GM18870 (cell line): Measurements from ENCODE around the gene ABCC3.
A peak's percentile ranks its signal among the peaks of the same experiment; 100 is the strongest.
"Not testable (repeated sequence)": the region's sequence is repeated elsewhere in the genome, so short reads cannot be mapped to it uniquely, and the experiment has no call there.

Experiments used
- ATAC-seq: cut with Tn5 transposase; IDR thresholded peaks from one replicate; pipeline ENCODE4 v1.9.1; 2021; ENCODE audit warnings: moderate library complexity; ENCODE audit not compliant: unreplicated experiment

ABCC3 gene

GRCh38 chr17:50697663-50698272 lies 63.1 kb downstream of the ABCC3 start:
- no peak for ATAC-seq

- no peak for ATAC-seq
These were observed 64.7 kb downstream of the ABCC3 start for GRCh38 chr17:50699410-50699809.

DNA sequence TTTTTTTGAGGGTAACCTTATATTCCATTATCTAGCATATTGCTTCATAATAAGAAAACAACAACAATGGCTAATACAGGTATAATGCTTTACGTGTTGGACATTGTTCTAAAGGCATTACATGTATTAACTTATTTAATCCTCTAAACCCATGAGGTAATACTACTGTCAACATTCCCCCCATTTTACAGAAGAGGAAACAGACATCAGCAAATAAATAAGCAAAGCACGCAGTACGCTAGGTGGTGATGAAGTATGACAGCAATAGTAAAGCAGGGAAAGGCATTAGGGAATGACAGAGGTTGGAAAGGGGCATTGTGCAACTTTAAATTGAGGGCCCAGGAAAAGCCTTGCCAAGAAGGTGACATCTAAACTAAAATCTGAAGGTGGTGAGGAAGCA lies 68.5 kb downstream of the ABCC3 start:
- no peak for ATAC-seq

- ATAC-seq = peak; percentile 87
These were observed 72.8 kb downstream of the ABCC3 start, which contains the start of gene ANKRD40 for GRCh38 chr17:50707289-50708049. TSS of gene ANKRD40 (minus strand) at chr17:50707914. CDS start at chr17:50707654, 260 bp downstream.

DNA sequence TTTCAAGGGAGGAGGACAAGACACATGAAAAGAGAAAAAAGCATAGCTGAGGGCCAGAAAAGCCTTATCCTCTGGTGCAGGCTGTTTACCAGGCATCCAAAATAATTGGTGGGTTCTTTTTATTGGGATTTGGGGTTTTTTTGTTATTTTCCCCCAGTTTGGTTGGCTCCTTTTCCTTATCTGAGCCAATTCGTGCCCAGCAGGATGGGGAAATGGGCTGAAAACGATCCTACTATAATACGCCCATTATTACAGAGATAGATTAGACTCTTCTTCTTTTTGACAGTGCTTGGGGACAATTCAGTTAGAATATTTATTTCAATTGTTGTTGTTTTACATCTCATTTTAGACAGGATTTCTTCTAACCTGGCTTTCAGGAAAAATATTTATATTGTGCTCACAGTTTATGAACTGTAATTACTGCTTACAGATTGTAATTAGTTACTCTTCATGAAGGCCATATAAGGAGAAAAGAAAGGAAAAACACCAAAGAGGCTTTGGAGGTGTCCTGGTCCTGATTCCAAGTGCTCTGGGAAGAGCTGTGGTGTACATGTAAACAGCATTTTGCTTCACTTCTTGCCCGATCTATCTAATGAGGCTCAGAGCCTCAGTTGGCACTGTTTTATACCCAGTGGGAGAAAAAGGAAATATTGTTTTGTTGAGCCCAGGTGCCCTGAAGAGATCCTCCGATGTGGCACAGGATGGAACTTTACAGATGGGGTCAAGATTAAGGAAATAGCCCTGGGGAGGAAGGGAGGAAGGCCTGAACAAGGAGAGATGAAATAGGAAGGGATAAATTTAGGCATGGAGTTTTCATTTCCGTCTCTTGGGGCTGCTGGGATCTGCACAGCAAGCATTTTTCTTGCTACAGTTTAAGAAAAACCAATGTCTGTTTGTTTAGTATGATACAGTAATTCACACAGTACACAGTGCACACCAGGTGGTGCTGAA lies 73.6 kb downstream of the ABCC3 start:
- no peak for ATAC-seq

DNA sequence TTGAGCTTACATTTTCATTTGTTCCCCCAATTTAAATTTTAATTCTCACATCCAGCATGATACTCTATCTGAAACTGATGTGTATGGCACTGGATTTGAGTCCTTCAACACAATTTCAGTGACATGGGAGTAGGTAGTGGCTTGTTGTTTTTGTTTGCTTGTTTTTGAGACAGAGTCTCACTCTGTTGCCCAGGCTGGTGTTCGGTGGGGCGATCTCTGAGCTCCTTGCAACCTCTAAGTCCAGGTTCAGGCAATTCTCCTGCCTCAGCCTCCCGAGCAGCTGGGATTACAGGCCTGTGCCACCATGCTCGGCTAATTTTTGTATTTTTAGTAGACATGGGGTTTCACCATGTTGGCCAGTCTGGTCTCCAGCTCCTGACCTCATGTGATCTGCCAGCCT lies 74.4 kb downstream of the ABCC3 start:
- not testable (repeated sequence) for ATAC-seq

DNA sequence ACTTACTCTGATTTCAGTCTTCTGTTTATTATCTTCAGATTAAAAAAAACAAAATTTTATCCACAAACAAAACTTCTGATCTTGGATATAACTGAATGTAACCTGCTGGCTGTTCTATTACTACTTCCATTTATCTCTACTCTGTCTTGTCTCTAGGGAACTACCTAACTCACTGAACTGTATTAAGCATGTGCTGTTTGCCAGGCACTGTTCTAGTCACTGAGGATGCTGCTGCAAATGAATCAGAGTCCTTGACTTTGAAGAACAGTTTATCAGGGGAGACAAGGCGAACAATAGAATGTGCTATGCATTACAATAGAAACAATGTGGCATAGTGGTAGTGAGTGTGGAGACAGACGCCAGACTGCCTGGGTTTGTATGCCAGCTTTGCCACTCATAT lies 75.3 kb downstream of the ABCC3 start:
- no peak for ATAC-seq

- ATAC-seq = no peak
These were observed 76.0 kb downstream of the ABCC3 start for GRCh38 chr17:50710650-50711049.

DNA sequence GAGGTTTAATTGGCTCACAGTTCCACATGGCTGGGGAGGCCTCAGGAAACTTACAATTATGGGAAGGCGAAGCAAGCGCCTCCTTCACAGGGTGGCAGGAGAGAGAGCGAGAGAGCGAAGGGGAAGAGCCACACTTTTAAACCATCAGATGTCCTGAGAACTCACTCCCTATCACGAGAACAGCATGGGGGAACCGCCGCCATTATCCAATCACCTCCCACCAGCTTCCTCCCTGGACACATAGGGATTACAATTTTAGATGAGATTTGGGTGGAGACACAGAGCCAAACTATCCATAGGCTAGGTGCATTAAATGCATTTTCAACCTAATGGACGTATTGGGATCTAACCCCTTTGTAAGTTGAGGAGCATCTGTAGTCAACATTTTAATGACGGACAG lies 78.0 kb downstream of the ABCC3 start:
- no peak for ATAC-seq

- no peak for ATAC-seq
These were observed 80.8 kb downstream of the ABCC3 start for GRCh38 chr17:50715471-50715870.

DNA sequence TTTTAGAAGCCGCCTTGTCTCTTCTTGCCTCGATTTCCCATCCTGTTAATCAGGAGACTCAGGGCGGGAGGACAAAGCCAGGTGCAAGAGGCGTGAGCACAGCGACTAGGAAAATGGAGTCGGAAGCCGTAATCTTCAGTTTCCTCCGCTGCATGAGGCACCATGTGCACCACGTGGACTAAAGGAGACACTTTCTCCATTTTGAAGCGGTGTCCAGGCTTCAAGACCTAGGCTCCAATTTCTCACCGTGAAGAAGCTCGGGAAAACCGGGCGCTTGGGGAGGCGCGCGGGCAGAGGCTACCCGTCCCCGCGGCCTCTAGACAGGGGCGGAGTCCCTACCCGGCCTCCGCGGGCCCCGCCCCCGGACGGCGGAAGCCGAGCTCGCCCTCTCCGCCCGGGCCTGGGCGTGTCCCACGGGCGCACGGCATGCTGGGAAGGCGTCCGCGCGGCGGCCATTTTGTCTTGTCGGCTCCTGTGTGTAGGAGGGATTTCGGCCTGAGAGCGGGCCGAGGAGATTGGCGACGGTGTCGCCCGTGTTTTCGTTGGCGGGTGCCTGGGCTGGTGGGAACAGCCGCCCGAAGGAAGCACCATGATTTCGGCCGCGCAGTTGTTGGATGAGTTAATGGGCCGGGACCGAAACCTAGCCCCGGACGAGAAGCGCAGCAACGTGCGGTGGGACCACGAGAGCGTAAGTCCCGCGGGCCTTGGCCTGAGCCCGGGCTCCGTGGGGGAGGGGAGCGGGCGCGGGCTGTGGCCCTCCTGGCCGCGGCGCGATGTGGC lies 84.7 kb downstream of the ABCC3 start, which contains the start of gene LUC7L3:
Gene LUC7L3, plus strand, starts transcription at position 460 of the 780 bp plus-strand sequence. Its CDS starts 130 bp downstream, at position 590.
- peak; percentile 85 for ATAC-seq

- no peak for ATAC-seq
These were observed 85.5 kb downstream of the ABCC3 start for GRCh38 chr17:50719924-50720794.

DNA sequence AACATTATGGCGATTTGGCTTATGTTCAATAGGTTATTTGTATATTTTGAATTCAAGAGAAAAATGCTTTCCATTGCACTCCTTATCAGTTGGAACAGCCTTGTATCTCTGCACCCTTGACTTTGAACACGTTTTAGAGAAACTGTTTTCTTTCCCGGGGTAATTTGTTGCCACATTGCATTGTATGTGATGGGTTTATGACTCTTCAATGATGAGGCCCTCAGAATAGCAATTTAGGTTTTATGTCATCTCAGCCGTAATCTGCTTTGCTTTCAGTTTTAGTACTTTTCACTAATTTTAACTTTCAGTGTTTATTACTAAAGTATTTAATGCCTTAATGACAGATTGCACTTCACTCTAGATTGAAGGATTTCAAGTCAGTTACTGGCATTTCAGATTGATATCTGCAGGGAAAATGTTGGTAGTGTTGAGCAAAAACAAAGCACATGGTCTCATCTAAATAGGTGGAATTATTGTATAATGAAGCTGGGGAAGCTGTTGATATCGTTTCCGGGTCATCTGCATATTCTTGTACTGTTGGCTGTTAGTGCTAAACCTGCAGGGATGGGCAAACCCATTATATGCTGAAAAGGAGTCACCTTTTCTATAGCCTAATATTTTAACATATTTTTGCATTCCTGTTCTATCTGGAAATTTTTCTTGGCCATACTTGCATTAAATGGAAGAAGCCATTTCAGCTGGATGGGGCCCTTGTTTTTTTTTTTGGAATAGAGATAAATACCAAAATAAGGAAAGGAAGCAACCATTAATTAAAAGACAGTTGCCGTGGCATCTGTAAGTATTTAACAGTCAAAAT lies 86.7 kb downstream of the ABCC3 start:
- ATAC-seq = no peak

GRCh38 chr17:50722746-50723145 lies 88.1 kb downstream of the ABCC3 start:
- ATAC-seq = no peak

- not testable (repeated sequence) for ATAC-seq
These were observed 89.9 kb downstream of the ABCC3 start for GRCh38 chr17:50724622-50725021.

GRCh38 chr17:50725769-50726655 lies 91.3 kb downstream of the ABCC3 start:
- ATAC-seq = no peak

DNA sequence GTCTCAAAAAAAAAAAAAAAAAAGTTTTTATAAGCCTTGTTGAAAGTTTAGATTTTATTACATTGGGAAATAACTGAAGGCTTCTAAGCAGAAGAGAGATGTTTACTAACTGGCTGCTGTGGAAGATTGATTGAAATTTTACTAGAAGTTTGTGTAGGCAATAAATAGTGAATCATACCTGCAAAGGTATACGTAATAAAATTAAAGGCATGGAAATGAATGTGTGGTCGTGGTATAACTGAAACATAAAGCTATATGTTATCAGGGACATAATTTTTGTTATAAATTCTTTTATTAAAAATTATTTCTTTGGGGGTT lies 93.4 kb downstream of the ABCC3 start:
- ATAC-seq = no peak
